GM19099 (cell line): ENCODE data around the gene RIN3.

Source experiments
- POLR2A ChIP-seq: IDR thresholded peaks from 3 replicates; pipeline ENCODE4 v1.6.1; 2011; ENCODE audit warnings: low read depth; ENCODE audit not compliant: insufficient read length; ENCODE audit errors: extremely low read depth

RIN3 gene, protein sequence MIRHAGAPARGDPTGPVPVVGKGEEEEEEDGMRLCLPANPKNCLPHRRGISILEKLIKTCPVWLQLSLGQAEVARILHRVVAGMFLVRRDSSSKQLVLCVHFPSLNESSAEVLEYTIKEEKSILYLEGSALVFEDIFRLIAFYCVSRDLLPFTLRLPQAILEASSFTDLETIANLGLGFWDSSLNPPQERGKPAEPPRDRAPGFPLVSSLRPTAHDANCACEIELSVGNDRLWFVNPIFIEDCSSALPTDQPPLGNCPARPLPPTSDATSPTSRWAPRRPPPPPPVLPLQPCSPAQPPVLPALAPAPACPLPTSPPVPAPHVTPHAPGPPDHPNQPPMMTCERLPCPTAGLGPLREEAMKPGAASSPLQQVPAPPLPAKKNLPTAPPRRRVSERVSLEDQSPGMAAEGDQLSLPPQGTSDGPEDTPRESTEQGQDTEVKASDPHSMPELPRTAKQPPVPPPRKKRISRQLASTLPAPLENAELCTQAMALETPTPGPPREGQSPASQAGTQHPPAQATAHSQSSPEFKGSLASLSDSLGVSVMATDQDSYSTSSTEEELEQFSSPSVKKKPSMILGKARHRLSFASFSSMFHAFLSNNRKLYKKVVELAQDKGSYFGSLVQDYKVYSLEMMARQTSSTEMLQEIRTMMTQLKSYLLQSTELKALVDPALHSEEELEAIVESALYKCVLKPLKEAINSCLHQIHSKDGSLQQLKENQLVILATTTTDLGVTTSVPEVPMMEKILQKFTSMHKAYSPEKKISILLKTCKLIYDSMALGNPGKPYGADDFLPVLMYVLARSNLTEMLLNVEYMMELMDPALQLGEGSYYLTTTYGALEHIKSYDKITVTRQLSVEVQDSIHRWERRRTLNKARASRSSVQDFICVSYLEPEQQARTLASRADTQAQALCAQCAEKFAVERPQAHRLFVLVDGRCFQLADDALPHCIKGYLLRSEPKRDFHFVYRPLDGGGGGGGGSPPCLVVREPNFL

DNA sequence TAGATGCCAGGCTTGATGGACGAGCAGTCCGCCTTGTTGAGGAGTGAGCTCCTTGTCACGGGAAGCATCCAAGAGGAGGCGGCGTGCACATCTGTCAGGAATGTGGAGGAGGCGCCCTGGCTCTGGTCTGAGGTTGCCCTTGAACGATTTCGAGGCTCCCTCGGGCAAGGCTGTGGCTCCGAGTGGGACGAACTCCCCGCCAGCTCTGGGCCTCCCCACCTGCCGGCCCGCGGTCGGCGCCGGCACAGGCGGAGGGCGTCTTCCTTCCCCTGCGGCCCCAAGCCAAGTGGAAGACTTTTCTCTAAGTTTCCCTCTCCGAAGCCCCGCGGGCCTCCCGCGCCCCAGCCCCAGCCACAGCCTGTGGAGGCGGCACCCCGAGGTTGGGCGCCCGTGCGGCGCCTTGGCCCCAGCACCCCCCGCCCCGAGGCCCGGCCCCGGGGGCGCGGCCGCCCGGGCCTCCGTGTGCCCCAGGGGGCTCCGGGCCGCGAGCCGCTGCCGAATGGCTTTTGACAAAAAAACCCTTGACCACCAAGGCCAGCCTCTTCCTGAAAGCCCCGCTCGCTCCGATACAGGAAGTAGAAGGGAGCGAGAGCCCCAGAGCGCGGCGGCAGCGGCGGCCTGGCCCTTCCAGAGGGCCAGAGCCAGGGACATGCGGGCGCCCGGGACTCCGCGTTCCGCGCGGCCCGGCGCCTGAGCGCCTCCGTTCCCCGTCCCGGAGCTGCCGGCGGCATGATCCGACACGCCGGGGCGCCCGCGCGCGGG, at the start of gene RIN3:
RIN3 (plus strand) TSS at position 578 of the 762 bp plus-strand sequence; CDS start at position 730, 152 bp downstream.
- TF ChIP-seq POLR2A, result peak; percentile 67

GRCh38 chr14:92464156-92464555, 49.4 kb upstream of the RIN3 start:
- TF ChIP-seq POLR2A, result no peak

GRCh38 chr14:92464716-92465115, 48.9 kb upstream of the RIN3 start:
- no peak for TF ChIP-seq POLR2A

DNA sequence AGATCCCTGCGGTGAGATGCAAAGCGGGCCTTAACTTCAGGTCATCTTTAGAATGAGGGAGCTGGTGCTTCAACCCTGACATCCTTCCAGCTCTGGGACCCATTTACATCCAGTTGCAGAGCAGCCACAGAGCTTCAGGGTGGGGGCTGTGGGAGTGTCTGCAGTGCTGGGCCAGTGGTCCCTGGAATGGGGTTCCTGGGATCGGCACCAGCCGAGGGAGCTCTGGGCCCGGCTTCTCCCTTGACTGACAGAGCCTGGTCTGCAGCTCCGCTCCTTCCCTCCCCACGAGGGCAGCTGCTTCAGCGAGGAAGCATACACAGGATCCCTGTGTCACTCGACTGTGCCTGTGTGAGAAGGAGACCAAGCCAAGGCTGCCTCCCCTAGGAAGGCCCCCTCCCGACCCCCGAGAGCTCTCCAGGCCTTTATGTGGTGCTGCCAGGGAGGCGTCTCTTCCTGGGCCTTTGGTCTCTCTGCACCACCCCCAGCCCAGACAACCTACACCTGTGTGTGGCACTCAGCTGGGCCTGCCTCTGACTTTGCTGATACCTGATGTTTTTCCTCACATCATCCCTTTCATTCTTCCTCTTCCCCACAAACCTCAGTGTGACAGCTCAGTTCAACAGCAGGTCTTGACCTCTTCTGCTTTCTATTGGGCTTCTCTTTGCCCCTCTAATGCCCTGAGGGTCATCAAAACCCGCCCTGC, 48.1 kb upstream of the RIN3 start:
- no peak for TF ChIP-seq POLR2A

DNA sequence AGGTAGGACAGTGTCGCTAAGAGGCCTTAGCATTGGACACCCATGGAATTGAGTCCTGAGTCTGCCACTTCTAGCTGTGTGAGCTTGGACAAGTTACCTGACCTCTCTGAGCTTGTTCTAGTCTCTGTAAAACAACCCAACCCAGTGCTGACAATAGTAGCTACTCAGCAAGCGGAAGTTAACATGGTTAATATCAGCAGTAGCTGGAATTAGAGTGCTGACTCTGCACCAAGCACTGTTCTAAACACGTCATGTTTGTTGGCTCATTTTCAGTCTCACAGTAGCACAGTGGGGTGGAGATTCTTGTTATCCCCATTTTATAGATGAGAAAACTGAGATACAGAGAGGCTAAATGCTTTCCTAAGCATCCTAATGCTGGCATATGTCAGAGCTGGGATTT, 47.5 kb upstream of the RIN3 start:
- no peak for TF ChIP-seq POLR2A

DNA sequence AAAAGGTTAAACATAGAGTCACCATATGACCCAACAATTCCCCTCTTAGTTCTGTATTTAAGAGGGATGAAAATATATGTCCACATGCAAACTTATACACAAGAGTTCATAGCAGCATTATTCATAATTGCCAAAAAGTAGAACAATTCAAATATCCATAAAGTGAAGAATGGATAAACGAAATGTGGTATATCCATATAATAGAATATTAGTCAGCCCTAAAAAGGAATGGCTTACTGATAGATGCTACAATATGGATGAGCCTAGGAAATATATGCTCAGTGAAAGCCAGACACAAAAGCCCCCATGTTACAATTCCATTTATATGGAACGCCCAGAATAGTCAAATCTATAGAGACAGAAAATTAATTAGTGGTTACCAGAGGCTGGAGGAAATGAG, 44.1 kb upstream of the RIN3 start:
- no peak for TF ChIP-seq POLR2A

- TF ChIP-seq POLR2A, result no peak
Observed at GRCh38 chr14:92470215-92470614, 43.4 kb upstream of the RIN3 start.

DNA sequence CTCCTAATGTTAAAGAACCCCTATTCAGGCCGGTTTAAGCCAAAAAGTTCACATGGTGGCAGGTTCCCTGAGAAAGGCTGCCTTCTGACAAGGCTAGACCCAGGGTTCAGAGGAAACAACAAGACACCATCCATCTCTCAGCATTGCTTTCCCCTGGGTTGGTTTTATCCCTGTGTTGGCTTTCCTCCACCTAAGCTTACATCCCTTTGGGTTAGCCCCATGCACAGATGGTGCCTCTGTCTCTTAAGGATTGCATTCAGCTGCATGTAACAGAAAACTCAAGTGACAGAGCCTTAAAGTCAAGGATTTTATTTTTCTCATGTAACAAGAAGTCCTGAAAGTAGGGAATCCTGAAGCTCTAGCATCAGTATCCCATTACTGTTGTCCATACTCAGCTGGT, 42.8 kb upstream of the RIN3 start:
- no peak for TF ChIP-seq POLR2A

- no peak for TF ChIP-seq POLR2A
Observed at GRCh38 chr14:92471919-92472318, 41.7 kb upstream of the RIN3 start.

DNA sequence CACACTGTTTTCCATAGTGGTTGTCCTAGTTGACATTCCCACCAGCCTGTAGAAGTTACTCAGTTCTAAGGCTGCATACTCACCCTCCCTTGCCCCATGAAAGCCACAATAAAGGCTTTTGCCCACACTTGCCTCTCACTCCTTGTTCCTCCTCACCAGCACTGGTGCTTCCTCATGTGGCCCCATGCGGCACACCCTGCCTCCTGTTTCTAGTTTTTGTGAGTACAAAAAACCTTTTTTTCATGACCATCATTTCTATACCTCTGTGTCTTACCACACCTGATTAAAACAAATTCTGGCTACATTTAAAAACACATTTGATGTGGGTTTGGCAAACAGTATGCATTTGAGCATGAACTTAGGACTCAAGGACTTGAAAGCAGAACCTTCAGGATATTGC, 40.7 kb upstream of the RIN3 start:
- no peak for TF ChIP-seq POLR2A

GRCh38 chr14:92473261-92473968, 40.2 kb upstream of the RIN3 start:
- no peak for TF ChIP-seq POLR2A

DNA sequence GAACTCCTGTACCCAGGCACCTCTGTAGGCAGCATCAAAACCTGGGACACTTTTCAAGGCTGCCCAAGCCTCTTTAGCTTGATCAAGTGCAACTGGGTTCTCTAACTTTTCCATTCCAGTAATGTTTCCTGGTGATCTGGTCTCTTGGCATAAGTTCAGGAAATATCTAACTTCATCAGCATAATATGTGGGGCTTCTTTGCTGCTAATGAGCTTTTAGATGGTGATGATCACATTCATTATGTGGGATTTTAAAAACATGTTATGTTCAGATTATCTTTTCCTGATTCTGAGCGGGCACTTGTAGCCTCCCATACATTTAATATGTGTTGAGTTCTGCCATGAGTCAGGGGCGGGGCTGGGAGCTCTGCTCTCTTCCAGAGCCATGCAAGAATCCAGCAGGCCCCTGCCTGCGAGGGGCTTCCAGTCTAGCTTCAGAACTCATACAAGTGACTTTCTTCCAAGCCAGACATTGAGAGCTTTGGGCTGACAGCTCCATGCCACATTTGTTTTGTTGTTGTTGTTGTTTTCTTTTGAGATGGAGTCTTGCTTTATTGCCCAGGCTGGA, 39.5 kb upstream of the RIN3 start:
- no peak for TF ChIP-seq POLR2A

- TF ChIP-seq POLR2A, result no peak
Observed at GRCh38 chr14:92475037-92475436, 38.5 kb upstream of the RIN3 start.
